Measurements from ENCODE around the gene GMPPB.
"Not testable (repeated sequence)": the region's sequence is repeated elsewhere in the genome, so short reads cannot be mapped to it uniquely, and the experiment has no call there.

The GMPPB gene

DNA sequence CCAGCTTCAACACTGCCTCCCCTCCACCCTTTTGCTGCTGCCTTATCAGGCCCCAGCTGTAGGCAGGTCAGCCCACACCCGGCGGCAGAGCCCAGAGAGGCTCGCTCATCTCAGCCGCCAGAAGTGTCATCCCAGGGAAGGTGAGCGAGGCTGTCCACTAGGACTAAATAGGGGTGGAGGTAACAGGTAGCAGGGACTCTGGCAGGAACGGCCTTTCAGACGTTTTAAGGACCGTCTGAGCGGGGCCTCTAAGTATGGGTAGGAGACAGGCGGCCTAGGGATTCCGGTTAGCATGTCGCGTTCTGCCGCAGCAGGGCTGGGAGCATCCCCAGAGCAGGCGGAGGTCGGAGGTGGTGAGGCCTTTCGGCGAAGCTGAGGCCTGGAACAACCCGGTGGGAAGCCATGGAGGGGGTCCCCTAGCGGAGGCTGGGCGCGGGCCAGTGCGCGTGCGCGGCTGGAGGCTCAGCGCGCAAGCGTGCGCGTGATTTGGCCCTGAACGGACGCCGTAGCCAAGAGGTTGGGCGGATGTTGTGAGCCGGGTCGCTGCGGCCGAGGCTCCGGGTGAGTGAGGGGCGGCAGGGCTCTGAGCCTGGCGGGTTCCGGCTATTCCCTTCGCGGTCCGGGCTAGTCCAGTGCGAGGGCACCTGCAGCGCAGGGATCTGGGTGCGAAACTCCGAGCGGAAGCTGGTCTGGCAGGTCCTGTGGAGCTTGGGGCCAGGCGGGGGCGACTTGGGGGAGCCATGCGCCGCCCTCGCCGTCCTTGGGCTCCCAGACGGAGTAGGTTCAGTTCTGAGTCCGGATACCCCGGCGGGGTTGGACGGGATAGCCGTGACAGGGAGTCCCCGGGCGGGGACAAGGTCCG, 34.5 kb downstream of the GMPPB start, which contains the start of the genes MST1 and RNF123:
Gene MST1, minus strand, starts transcription at position 429 of the 862 bp plus-strand sequence. CDS start 783 bp downstream, outside the sequence.
Gene RNF123, plus strand, starts transcription at position 512 of the 862 bp plus-strand sequence. CDS start 1,609 bp downstream, outside the sequence.
- DNase-seq = no peak

DNA sequence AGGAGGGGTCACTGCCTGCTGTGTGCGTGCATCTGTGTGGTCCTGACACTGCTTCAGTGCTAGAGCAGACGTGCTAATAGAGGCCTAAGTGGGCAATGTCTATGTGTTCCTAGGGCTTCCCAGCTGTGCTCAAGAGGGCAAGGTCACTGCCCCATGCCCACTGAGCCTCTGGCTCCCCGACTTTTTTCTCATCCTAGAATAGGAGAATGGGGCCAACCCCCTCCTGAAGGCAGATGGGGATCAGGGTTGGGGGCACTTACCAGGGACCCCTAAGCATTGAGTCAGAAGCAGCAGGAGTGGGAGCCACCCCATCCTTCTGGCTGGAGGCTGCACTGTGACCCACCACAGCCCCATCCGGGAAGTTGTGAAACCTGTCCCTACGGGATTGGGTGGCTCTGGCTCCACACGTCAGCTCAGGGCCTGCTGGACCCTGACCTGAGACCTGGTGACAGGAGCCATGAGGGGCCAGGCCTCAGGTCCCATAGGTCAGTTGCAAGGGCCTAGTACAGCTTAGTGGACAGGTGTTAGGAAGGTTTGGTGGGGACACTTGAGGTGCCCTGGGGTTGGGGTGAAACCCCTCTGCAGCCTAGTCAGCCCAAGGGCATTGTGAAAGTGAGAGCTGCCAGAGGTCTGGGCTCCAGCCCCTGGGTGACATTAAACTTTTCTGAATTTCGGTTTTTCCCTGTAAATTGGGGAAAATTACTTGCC, 35.3 kb downstream of the GMPPB start:
- DNase-seq = not testable (repeated sequence)

DNA sequence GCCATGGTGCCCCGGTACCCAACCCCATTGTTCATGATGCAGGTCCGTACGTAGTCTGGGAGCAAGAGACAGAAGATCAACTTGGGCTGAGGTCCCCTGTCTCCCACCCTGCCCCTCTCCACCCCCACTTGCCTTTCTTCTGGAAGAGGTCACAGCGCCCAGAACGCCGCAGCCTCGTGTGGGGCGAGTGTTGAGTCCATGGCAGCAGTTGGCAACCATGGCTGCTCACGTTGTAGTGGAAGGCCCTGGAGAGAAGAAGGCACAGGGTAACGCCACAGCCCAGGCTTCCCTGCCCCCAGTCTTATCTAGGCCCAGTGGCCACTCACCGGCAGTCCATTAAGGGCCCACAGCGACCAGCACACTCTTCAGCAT, 36.3 kb downstream of the GMPPB start:
- DNase-seq = not testable (repeated sequence)

DNA sequence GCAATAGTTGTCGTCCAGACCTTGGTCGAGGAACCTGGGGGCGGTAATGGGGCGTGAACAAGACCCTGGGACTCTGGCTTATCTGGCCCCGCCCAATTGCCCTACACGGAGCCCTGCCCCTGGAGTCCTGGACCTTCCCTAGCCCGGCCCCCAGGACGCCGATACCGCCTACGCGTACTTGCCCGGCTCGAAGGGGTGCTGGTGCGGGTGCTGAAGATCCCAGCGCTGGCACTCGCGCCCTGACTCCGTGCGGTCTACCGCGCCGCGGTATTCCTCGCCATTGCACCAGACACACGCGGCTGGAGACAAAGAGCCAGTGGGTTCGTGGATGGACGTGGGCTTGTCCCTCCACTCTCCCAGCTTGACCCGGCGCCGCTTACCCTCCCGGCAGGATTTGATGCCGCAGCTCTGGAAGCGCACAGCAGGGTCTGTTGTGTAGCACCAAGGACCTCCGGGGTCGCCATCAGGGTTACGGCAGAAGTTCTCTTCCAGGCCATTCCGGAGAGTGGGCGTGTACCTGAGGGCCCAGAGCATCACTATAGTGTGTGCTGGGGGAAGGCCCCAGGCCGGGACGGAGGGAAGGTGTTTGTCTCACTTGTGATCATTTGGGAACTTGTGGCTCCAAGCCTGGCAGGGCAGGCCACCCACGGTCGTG, 36.9 kb downstream of the GMPPB start:
- not testable (repeated sequence) for DNase-seq

DNA sequence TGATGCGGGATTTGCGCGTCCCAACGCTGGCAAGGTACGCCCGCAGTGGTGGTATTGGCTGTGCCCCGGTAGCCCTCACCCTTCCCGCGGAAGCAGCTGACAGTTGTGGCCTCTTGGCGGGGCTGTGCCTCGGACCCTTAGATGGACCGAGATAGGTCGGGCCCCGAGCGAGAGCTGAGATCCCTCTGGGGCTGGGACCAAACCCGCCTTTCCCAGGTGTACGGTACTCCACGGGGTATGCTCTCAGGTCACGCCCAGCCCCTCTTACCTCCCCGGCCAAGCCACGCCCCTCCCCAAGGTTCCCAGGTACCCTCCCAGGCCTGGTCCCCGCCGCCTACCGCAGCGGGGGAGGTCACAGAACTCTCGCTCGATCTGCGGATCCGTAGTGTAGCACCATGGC, 37.4 kb downstream of the GMPPB start:
- not testable (repeated sequence) for DNase-seq

DNA sequence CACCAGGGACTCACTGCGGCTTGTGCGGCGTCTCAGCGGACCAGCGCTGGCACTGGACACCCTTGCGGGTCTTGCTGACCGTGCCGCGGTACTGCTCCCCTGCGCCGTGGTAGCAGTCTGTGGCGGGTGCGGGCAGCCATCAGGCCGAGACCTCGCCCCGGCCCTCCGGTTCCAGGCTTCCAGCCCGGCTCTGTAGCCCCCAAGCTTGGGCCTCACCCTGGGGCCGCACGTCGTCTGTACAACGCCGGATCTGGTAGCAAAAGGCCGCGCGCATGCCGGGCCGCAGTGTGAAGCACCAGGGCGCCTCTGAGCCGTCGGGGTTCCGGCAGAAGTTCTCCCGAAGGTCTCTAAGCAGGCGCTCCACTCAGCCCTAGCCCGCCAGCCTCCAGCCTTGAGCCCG, 37.9 kb downstream of the GMPPB start:
- DNase-seq = not testable (repeated sequence)

DNA sequence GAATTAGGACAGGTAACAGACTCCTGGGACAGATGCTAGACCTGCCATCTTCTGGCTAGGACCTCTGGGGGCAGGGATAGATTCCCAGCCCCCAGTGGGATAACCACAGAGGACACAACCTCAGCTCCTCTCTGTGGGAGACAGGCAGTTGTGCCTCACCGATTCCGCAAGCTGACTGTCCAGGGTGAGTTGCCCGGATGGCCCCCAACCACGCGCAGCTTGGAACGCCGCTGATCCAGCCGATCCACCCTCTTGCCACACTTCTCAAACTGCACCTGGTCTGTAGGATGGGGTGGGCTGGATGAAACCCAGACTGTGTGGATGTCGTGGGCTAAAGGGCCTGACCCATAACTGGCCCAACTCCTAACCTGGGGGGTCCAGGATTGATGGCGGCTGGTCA, 38.6 kb downstream of the GMPPB start:
- not testable (repeated sequence) for DNase-seq

DNA sequence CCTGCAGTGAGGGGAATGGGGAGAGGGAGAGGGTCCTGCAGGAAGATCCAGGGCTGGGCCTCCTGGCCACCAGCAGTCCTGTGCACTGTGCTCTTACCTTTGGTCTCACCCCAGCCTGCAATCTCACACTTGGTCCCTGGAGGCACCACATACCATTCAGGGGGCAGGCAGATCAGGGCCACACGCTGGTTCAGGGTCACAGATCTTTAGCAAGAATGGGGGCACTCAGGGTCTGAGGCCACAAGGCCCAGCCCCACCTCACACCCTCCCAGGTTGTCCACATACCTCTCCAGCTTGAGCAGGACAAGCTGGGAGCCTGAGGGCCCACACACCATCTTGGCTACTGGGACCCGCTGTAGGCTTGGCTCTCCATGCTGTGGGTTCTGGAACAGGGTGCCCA, 39.3 kb downstream of the GMPPB start:
- DNase-seq = not testable (repeated sequence)

DNA sequence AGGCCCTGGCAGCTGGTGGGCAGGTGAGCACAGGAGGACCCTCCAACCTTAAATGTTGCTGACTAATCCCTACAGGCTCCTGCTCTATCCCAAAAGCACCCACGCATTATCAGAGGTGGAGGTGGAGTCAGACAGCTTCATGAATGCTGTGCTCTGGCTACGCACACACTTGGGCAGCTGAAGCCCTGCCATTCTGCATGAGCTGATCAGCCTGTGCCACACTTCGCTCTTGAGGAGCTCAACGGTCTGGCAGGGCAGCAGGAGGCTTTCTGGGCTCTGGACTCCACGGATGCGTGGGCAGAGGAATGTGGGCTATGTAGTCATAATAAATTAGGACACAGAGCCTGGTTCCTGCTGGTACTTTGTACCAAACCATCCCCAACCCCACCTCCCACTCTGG, 40.6 kb downstream of the GMPPB start:
- DNase-seq = no peak

DNA sequence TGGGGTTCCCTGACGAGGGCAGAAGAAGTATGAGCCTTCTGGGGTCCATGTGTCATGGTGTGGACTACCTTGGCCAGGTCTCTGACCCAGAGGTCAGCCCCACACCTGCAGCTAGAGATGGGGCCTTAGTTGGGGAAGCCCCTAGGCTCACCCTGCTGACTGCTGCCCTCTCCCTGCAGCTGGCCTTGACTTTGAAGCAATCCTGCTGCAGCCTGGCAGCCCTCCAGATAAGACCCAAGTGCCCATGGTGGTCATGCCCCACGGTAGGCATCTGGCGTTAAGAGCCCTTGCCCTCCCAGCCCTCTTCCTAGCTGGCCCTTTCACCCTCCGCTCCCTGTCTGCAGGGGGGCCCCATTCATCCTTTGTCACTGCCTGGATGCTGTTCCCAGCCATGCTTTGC, 42.2 kb downstream of the GMPPB start:
- no peak for DNase-seq

DNA sequence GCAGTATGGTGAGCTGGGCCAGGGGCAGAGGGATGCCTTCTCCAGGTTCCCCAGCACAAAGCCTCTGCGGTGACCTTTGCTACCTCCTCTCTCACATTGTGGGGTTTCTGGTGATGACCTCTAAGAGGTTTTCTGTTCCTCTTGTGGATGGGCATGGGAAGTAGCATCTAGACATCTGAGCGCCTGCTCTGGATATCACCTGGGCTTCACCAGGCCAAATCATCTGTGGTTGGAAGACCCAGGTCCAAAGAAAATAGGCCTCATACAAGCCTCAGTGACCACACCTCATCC, 42.6 kb downstream of the GMPPB start:
- no peak for DNase-seq

DNA sequence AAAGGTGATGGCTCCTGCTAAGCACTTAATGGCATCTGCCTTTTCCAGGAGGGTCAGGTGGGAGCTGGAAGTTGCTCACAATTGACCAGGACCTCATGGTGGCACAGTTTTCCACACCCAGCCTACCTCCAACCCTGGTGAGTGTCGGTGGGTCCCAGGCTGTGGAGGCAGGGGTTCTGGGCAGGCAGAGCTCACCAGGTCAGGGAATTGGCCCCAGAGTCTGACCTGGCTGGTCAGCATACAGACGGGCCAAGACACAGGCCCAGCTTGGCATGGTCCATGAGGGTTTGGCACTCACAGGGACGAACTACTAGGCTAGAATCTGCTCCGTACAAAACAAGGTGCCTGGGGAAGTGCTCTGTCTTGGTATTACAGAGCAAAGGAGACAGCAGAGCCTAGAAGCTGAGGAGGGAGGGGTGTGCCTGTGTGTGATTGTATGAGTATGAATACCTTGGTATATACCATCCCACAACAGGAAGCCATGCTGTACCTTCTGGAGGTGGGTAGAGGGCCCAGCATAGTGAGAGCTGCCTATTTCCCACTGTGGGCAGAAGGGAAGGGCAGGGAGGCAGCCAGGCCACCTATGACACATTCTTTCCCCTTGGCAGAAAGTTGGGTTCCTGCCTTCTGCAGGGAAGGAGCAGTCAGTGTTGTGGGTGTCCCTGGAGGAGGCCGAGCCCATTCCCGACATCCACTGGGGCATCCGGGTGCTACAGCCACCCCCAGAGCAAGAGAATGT, 43.1 kb downstream of the GMPPB start:
- DNase-seq = no peak

DNA sequence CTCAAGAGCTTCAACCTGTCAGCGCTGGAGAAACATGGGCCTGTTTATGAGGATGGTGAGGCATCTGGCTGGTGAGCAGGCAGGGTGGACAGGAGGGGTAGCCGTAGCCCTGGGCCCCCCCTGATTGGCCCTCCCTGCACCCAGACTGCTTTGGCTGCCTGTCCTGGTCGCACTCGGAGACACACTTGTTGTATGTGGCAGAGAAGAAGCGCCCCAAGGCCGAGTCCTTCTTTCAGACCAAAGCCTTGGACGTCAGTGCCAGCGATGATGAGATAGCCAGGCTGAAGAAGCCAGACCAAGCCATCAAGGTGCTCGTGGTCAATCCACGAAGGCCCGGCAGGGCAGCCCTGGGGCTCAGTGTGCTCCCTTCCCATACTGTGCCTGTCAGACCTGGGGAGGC, 47.8 kb downstream of the GMPPB start:
- no peak for DNase-seq

DNA sequence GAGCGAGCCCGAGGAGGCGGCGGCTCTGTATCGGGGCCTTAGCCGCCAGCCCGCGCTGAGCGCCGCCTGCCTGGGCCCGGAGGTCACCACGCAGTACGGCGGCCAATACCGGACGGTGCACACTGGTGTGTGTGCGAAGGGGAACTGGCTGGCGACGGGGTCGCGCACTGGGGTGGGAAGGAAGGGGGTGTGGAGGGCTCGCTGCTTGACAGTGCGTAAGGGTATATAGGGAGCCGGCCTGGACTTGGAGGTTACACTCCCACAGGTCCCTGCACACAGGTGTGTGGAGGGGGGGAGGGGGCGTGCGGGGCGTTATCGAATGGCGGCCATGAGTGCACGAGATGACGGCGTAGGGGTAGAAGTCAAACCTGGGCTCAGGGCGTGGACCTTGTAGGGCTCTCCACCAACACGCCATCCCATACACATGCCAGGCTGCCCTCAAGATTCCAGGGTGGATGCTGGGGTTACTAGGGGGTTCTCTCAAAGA, 49.2 kb downstream of the GMPPB start:
- DNase-seq = no peak

DNA sequence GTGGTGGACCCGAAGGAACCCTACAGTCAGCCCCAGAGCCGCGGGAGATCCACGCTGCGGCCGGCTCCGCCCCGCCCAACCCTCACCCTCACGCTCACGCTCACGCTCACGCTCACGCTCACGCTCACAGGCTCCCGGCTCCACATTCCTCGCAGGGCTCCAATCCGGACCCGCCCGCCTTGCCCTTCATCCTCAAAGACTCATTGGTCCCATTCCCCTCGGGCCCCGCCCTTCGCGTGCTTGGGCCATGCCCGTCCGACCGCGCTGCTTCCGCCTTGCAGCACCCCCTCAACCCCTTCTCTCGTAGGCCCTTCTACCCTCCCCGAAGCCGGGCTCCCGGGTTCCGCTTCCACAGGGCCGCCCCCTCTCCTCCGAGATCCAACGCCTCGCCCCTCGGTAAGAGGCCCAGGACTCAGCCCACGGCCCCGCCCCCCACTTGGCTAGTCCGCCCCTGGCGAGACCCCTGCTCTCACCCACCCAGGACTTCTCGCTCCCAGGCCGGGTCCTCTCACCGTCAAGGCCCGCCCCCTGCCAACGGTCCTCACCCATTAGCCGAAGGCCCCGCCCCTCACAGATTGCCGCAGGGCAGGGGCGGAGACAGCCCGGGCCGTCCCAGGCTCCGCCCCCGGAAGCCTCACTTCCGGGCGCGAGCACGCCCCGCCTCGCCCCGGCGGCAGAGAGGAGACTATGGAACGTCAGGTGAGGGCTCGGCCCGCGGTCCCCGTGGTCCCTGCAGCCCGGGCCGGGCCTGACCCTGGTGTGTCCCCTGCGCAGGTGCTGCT, 49.8 kb downstream of the GMPPB start, which contains the start of gene APEH:
Gene APEH, plus strand, starts transcription at position 637 of the 782 bp plus-strand sequence. Its CDS starts 51 bp downstream, at position 688.
- no peak for DNase-seq

DNA sequence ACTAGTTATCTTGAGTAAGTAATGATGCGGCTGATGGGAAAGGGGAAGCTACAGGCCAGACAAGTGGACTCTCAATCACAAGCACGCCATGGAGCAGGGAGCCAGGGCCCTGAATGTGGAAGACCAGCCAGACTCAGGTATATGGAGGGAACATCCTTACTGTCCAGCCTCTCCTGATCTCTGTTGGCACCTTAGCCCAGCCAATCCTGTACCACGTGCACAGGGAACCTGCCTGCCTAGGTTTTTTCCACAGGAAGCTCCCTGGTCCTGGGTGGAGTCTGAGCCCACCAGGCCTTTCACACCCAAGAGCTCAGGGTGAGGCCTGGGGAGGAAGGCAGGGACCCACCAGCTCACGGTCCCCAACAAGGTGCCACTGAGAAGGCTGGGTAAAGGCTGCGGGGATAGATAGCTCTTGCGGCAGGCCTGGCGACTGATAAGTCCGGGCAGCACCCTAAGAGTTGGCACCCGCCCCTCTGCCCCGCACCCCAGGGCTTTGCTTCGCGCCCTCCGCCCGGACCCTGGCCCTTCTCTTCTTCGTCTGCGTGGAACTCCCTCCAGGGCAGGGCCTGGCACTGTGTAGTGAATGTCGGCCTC, 50.5 kb downstream of the GMPPB start:
- DNase-seq = no peak

DNA sequence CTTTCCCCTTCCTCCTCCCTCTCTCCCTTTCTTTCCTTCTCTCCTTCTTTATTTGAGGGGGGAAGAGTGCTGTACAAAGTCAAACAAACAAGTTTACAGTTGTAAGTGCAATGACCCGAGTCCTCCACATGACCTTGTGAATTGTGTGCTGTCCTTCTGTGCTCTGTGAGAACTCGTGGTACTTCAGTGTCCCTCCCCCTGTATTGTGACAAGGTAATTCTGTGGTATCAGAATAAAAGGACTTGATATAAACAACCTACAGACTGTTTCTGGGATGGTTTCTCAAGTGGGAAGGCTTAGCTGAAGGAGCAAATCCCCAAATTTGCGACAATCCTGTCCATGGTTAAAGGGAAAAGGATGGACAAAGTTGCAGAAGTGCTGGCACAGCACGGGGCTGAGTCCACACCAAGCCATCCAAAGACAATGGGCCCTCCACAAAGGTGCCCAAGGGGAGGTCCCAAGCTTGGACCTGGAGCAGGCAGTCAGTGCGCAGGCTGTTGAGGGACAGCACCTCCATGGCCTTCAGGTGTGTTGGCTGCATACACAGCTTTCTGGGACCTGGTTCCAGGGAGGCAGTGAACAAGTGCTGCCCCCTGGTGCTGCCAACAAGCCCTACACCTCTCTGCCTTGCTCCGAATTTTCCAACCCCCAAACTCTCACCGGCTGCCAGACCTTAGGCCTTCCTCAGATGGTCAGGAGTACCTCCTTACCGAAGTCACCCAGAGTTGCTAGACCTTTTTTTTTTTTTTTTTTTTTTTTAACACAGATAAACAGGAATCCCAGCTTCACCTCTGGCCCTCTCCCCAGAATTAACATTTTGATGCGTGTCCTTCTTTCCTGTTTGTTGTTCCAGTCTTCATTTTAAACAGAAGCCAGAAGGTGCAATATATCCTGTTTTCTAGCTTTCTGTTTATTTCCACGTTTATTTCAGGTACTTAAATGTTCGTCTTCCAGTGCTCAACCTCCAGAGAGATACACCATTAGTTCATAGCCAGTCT, 52.2 kb downstream of the GMPPB start:
- DNase-seq = no peak

DNA sequence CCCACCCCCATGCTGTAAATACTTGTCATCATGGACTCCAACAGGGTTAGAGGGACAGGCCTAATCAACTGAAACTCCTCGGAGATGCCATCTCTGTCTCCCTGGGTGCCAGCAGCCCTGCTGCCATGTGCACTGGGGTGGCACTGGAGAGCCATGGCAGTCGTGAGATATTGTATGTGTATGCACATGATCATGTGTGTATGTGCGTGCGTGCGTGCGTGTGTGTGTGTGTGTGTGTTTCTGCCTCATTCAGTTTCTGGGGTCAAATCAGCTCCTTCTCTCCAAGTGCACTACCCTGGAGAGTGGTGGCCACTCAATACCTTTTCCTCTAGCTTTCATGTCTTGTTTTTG, 52.8 kb downstream of the GMPPB start:
- no peak for DNase-seq
